NB4 (cell line): ENCODE results near the gene DCLRE1C.
"Not testable (repeated sequence)": the region's sequence is repeated elsewhere in the genome, so short reads cannot be mapped to it uniquely, and the experiment has no call there.

Experiments
- DNase-seq: peaks from one replicate; pipeline ENCODE4 v3.0.0; 2010; ENCODE audit warnings: low read depth
- H3K4me3 ChIP-seq: one replicate; pipeline ENCODE4 v1.5.1; 2011; ENCODE audit warnings: mild to moderate bottlenecking, low read depth, low read length, moderate library complexity
- CTCF ChIP-seq: IDR thresholded peaks from one replicate; pipeline ENCODE4 v1.5.1; 2012; ENCODE audit warnings: low read depth, low read length
- MYC ChIP-seq: IDR thresholded peaks from 2 replicates; pipeline ENCODE4 v1.6.1; 2011; ENCODE audit warnings: low read depth, low read length
- POLR2A ChIP-seq: IDR thresholded peaks from 2 replicates; pipeline ENCODE4 v1.6.1; 2011; ENCODE audit warnings: mild to moderate bottlenecking; ENCODE audit not compliant: insufficient read length; ENCODE audit errors: extremely low read depth
- TF ChIP-seq, protein P1 (sequence below): IDR thresholded peaks from 2 replicates; pipeline ENCODE4 v1.6.1; 2011; ENCODE audit warnings: low read depth, low read length

DCLRE1C gene

DNA sequence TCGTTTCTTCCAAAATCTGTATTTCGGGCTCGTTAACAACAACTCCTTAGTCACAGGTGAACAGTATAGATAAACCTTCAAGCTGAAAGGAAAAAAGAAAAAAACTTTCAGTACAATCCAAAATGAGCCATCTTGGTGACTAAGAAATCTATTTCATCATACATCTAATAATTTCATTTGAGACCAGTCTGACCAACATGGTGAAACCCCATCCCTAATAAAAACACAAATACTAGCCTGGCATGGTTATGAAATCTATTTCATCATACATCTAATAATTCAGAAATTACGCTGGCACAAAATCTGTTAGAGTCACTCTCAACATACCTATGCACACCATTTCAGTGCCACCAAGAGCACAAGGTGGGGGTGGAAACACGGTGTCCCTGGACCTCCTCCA, 8.8 kb downstream of the DCLRE1C start:
- no peak for TF ChIP-seq POLR2A
- TF ChIP-seq CTCF, result no peak
- TF ChIP-seq MYC, result no peak
- TF ChIP-seq, protein P1, sequence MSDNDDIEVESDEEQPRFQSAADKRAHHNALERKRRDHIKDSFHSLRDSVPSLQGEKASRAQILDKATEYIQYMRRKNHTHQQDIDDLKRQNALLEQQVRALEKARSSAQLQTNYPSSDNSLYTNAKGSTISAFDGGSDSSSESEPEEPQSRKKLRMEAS, result no peak
- DNase-seq, result no peak
- no peak overlapping the region for H3K4me3 ChIP-seq

DNA sequence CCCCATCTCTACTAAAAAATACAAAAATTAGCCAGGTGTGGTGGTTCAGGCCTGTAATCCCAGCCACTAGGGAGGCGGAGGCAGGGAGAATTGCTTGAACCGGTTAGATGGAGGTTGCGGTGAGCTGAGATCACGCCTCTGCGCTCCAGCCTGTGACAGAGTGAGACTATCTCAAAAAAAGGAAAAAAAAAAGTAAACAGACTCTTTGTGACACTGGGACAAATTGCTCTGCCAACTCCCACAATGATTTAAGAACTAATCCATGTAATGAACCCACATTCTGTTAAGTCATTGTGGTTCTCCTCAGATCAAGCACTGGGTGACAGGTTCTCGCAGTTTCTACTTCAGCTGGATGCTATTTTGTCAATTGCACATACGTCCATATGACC, 11.0 kb downstream of the DCLRE1C start:
- DNase-seq, result not testable (repeated sequence)

DNA sequence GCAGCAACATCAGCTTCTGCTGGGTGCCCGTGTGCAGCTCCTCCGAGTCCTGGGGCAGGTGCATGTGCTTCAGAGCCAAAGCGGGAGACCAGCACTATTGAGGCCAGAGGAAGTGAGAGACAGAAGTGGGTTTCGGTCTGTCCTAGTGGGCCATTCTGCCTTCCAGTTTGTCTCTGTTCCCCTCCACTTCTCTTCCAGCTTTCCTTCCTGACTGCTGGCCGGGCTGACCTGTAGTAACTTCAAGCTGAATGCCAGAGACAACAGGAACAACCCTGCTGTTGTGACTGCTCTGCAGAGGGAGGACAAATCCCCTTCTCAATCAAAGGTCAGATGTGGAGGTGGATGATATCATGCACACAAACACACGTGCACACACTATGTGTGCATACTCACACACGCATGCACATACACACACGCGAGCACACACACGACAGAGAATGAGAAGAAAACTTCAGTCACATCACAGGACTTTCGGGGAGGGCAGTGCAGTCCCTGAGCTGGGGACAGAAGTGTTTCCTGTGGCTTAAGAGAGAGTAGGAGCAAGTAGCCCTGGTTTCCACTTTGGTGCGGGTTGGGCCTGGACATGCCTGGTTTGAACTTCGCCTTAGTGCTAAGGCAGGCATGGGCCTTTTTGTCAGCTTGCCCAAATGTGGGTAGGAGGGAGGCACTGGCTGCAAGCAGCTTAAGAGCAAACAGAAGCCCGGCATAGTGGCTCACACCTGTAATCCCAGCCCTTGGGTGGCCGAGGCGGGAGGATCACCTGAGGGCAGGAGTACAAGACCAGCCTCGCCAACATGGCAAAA, 11.5 kb downstream of the DCLRE1C start:
- H3K4me3 ChIP-seq, DNase-seq: not testable (repeated sequence)

More for the DNA sequence above, 11.0 kb downstream of the DCLRE1C start:
- H3K4me3 ChIP-seq, result not testable (repeated sequence)

- H3K4me3 ChIP-seq, result not testable (repeated sequence)
- DNase-seq, result peak; percentile 49
Measured at GRCh38 chr10:14938971-14939370, 14.9 kb downstream of the DCLRE1C start.

- H3K4me3 ChIP-seq, result no peak overlapping the region
- no peak for DNase-seq
- TF ChIP-seq, protein P1, result no peak
- TF ChIP-seq CTCF (no peak), POLR2A (no peak), MYC (no peak)
Measured at GRCh38 chr10:14936584-14936983, 17.3 kb downstream of the DCLRE1C start.

GRCh38 chr10:14930610-14931009, 23.3 kb downstream of the DCLRE1C start:
- no peak for TF ChIP-seq POLR2A
- TF ChIP-seq MYC, result no peak
- no peak for TF ChIP-seq CTCF
- TF ChIP-seq, protein P1, result no peak
- DNase-seq, result no peak
- no peak overlapping the region for H3K4me3 ChIP-seq

GRCh38 chr10:14926722-14927416, 27.0 kb downstream of the DCLRE1C start:
- DNase-seq, result no peak
- no peak overlapping the region for H3K4me3 ChIP-seq
- TF ChIP-seq CTCF, result no peak
- no peak for TF ChIP-seq POLR2A
- TF ChIP-seq MYC, result no peak
- TF ChIP-seq, protein P1, result no peak
